ENCODE results near the gene R3HDM2. TPM values are rescaled to one million over a fixed set of nuclear protein-coding genes. Genes with fewer than 3 reads are reported as not detected.

The R3HDM2 gene
- total RNA-seq, 4 donors from 2014 or later, result 30.7 to 40.8 (median 35.5) TPM

DNA sequence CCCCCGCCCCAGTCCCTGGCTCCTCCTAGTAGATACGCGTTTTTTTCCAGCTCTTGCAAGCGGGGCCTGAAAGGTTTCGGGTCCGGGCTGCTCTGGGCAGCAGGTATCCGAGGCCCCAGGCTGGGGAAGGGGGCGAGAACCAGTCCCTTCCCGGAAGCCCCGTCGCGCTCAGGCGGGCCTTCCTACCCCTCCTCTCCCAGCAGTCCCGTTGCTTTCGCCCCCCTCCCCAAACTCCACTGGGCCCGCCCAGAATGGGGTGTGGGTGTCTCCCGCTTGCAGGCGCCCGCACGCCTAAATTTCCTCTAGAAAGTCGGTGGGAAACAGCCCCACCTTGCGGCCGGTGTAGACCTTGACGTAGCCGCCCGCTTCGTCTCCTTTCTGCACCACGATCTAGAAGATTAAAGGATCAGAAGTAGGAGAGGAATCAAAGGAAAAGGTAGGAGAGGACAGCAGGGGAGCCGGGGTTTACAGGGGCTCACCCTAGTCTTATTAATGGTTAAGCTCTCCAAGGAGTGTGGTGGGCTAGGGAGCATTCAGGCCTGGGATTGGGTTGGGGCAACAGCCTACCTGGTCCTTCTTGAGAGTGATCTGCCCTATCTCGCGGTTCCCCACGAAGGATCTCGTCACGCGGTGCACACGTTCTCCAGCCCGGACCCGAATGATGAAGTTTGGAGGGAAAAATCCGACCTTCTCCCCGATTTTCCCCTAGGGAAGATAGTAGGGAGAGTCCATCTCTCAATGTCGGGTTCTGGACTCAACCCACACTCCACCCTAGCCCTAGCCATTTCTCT lies 187.1 kb downstream of the R3HDM2 start:
- Histone ChIP-seq H3K4me3 (replicated peaks in 1 of 3) (peak overlapping the region in 1 of 3 donors; percentile 27), H3K27me3 (peaks cover 35% of the 10 kb centered on the region), H3K4me1 (peaks cover 31 to 47% of the 10 kb centered on the region in 2 donors), H3K9me3 (no peaks in the 10 kb centered on the region), H3K36me3 (no peaks in the 10 kb centered on the region), H3K27ac (no peak overlapping the region)
- 8 to 12% methylated on average over 37 to 41 of the region's 41 CpGs for WGBS, 2 donors
- intact Hi-C loops (cut with DNase I), result loop anchor here (2.0 kb wide), 1 partner anchor 29 kb away; no protein-coding TSS in a partner anchor
- TF ChIP-seq POLR2A (IDR thresholded peaks at IDR 0.05), result no peak
- TF ChIP-seq, protein P1, sequence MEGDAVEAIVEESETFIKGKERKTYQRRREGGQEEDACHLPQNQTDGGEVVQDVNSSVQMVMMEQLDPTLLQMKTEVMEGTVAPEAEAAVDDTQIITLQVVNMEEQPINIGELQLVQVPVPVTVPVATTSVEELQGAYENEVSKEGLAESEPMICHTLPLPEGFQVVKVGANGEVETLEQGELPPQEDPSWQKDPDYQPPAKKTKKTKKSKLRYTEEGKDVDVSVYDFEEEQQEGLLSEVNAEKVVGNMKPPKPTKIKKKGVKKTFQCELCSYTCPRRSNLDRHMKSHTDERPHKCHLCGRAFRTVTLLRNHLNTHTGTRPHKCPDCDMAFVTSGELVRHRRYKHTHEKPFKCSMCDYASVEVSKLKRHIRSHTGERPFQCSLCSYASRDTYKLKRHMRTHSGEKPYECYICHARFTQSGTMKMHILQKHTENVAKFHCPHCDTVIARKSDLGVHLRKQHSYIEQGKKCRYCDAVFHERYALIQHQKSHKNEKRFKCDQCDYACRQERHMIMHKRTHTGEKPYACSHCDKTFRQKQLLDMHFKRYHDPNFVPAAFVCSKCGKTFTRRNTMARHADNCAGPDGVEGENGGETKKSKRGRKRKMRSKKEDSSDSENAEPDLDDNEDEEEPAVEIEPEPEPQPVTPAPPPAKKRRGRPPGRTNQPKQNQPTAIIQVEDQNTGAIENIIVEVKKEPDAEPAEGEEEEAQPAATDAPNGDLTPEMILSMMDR (IDR thresholded peaks at IDR 0.05), result peak; percentile 24 to 80 (median 60)
- DNase-seq, result peak; percentile 71 to 75

DNA sequence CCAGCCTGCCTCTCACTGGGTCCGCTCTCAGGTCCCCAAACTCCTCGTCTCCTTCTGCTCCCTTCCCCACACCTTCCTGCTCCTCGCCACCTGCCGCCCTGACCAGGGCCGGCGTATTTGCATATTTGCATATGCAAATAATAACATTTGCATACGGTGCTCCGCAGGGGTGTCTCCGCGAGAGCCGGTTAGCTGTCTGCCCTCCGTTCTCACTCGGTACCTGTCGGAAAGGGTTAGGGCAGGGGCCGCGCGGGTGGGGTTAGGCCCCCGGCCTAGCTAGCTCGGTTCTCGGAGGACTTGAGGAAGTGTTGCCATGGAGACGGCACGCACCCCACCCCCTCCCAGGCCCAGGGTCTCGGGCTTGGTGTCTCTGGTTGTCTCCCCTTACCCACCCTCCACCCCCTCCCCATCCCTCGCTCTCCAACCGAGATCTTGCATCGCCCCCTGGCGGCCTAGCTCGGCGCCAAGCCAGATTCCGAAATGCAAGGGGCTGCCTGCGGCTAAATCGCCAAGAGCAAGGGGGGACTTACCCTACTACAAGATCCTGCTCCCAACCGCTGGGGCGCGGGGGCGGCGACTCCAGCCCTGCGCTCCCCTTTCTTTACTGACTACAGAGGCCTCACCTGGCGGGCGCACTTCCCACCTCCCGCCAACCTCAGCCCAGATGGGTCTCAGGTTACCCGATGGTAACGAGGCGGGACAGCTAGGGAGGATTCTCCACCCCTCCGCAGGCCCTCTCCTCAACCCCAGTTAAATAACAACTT lies 188.0 kb downstream of the R3HDM2 start:
- Histone ChIP-seq H3K27me3 (peaks cover 35% of the 10 kb centered on the region), H3K9me3 (no peaks in the 10 kb centered on the region), H3K36me3 (no peaks in the 10 kb centered on the region), H3K27ac (no peak overlapping the region), H3K4me3 (replicated peaks in 1 of 3) (peak overlapping the region in 2 of 3 donors; percentile 6 to 27), H3K4me1 (peaks cover 31 to 56% of the 10 kb centered on the region in 2 donors)
- WGBS, 2 donors, result 1 to 2% methylated on average over 22 to 41 of the region's 45 CpGs
- DNase-seq, result peak; percentile 39 to 41
- TF ChIP-seq POLR2A (IDR thresholded peaks at IDR 0.05), result no peak
- TF ChIP-seq, protein P1 (IDR thresholded peaks at IDR 0.05), result peak in 5 of 6 experiments; percentile 23 to 59 (median 37)
- intact Hi-C loops (cut with DNase I), result no loop called here

DNA sequence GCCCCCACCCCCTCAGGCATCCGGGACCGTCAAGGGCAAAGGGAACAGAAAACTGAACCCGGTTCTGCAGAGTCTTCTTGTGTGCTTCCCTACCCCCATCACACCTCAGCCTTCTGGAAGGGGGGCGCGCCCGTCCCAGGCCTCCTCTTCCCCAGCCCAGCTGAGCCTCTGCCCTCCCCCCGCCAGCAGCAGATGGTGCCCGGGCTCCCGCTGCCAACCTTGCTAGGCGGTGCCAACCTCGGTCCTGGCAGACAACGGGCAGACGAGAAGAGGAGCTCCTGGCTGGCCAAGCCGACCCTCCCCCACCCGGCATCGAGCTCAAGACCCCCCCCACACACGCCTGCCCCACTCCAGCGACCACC lies 188.5 kb downstream of the R3HDM2 start:
- intact Hi-C loops (cut with DNase I), result no loop called here
- Histone ChIP-seq H3K27ac (no peak overlapping the region), H3K4me3 (replicated peaks in 1 of 3) (peak overlapping the region in 1 of 3 donors; percentile 27), H3K36me3 (no peaks in the 10 kb centered on the region), H3K27me3 (peaks cover 35% of the 10 kb centered on the region), H3K4me1 (peaks cover 31 to 60% of the 10 kb centered on the region in 2 donors), H3K9me3 (no peaks in the 10 kb centered on the region)
- WGBS, 2 donors, result 0% methylated on average over 11 of the region's 18 CpGs; no CpG with 5 or more reads in 1 of the 2 donors
- peak; percentile 34 to 36 for DNase-seq
- TF ChIP-seq, protein P1 (IDR thresholded peaks at IDR 0.05), result no peak
- TF ChIP-seq POLR2A (IDR thresholded peaks at IDR 0.05), result no peak

DNA sequence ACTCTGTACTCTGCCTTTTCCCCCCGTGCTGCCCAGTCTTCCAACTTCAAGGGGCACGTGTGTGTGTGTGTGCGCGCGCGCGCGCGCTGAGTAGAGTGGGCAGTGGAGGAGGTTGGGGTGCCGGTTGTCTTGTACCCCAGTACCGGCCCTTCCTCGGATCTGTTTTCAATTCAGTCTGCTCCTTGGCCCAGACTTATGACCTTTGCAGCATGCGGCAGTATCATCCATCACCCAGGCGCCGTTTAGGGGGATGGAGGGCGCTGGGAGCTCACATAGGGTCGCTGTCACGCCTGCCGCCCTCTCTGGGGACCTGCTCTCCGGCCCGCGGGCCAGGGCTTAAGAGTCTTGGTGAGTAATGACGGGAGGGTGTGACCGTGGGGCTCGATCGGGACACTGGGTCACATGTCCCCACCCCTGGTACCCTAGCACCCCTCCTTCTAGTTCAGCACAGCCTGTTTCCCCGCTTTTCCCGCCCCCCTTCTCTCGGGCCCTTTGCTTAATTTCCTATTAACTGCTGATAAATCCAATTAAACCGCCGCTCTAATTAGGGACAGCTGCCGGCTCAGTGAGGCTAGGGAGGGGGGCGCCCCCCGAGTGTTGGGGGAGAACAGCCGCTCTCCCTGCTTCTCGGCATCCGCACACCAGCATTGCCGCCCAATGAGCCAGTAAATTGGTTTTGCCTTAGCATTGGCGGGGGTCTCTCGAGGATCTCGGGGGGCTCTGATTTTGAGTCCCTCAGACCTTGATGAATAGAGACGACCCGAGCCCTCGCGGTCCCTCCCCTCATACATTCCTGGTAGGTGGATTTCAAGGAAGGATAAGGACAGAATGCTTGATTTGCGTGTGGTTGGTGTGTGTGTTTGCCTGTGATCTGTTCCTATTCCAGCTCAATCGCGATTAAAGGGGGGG lies 189.2 kb downstream of the R3HDM2 start:
- no peak for DNase-seq
- H3K27ac ChIP-seq, result no peak overlapping the region
- intact Hi-C loops (cut with DNase I), result no loop called here

More for the DNA sequence above, 189.2 kb downstream of the R3HDM2 start:
- no peak overlapping the region for H3K4me3 ChIP-seq (replicated peaks in 1 of 3)
- H3K9me3 ChIP-seq, result no peaks in the 10 kb centered on the region
- WGBS, 2 donors, result 8 to 12% methylated on average over 35 to 46 of the region's 48 CpGs
- H3K4me1 ChIP-seq, result peaks cover 31 to 60% of the 10 kb centered on the region in 2 donors
- no peaks in the 10 kb centered on the region for H3K36me3 ChIP-seq
- TF ChIP-seq, protein P1 (IDR thresholded peaks at IDR 0.05), result no peak
- no peak for TF ChIP-seq POLR2A (IDR thresholded peaks at IDR 0.05)
- peaks cover 35% of the 10 kb centered on the region for H3K27me3 ChIP-seq
